HG02885 (cell line): ENCODE data around the gene NFKBIE.

Experiments used
- ATAC-seq: cut with Tn5 transposase; IDR thresholded peaks from one replicate; pipeline ENCODE4 v1.9.1; 2021; ENCODE audit warnings: mild to moderate bottlenecking; ENCODE audit not compliant: unreplicated experiment, poor library complexity

The NFKBIE gene

DNA sequence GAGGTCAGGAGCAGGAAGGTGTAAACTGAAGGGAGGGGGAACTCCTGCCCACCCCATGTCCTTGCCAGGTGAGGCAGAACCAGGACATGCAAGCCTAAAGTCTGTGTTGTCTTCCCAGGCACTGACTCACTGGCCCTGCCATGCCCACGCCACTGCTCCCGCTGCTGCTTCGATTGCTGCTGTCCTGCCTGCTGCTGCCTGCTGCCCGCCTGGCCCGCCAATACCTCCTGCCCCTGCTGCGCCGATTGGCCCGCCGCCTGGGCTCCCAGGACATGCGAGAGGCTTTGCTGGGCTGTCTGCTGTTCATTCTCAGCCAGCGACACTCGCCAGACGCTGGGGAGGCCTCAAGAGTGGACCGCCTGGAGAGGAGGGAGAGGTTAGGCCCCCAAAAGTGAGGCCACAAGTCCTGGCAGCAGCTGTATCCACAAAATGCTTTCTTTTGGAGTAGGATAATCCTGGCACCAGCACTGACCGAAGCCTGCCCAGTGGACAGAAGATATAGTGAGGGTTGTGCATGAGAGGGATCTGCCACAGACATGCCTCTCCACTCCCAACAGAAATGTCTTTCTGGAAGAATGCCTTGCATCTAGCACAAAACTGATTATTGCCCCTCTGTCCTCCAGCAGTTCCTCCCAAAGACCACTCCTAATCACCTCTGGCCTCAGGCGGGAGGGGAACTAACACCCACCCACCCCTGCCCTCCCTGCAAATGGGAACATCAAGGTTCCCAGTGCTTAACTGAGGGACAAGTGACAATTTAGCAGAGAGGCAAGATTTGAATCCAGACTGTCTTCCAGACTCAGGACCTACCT, 47.8 kb downstream of the NFKBIE start:
- ATAC-seq, result no peak

GRCh38 chr6:44216677-44217331, 48.5 kb downstream of the NFKBIE start, which contains the start of gene MYMX:
TSS of gene MYMX (plus strand) at chr6:44216926. CDS start at chr6:44217472, 546 bp downstream.
- no peak for ATAC-seq

GRCh38 chr6:44214307-44214706, 51.0 kb downstream of the NFKBIE start:
- ATAC-seq, result no peak

GRCh38 chr6:44211284-44211683, 54.1 kb downstream of the NFKBIE start:
- ATAC-seq, result no peak
